DND-41 (cell line): Measurements from ENCODE around the gene PHACTR1.

ENCODE experiments used
- ATAC-seq: fragments of 200-7000 bp; cut with Tn5 transposase; 3 replicates; pipeline ENCODE4 v1.9.1; 2021; ENCODE audit warnings: low read depth; ENCODE audit not compliant: insufficient read depth
- DNase-seq: peaks from one replicate; pipeline ENCODE4 v3.0.0-alpha.2; 2020
- H2AFZ ChIP-seq: 2 replicates; pipeline ENCODE4 v1.6.0; 2012; ENCODE audit warnings: low read depth, low read length
- H3K27ac ChIP-seq: 2 replicates; pipeline ENCODE4 v1.5.1; 2012; ENCODE audit warnings: low read length, inconsistent platforms
- H3K27me3 ChIP-seq: fragments of 200-600 bp; sonication (generic); 2 replicates; pipeline ENCODE4 v1.6.0; 2012; ENCODE audit warnings: low read length, mild to moderate bottlenecking, inconsistent platforms; ENCODE audit not compliant: insufficient read depth, poor library complexity
- H3K36me3 ChIP-seq: 2 replicates; pipeline ENCODE4 v1.5.1; 2012; ENCODE audit warnings: low read length, inconsistent platforms; ENCODE audit not compliant: insufficient read depth
- H3K4me1 ChIP-seq: 2 replicates; pipeline ENCODE4 v1.5.1; 2012; ENCODE audit warnings: mild to moderate bottlenecking, low read length; ENCODE audit not compliant: insufficient read depth
- H3K4me2 ChIP-seq: 2 replicates; pipeline ENCODE4 v1.6.0; 2012; ENCODE audit warnings: mild to moderate bottlenecking, moderate library complexity, low read length, inconsistent platforms; ENCODE audit not compliant: insufficient read depth
- H3K4me3 ChIP-seq, 2 experiments: fragments of 200-600 bp in 1 of 2; shearing (Covaris generic) in 1 of 2; 2 replicates each; pipeline ENCODE4 v1.5.1; 2012 to 2016; ENCODE audit warnings: inconsistent platforms in 2 of 2, low read length in 2 of 2, mild to moderate bottlenecking in 2 of 2, low read depth in 1 of 2, moderate library complexity in 1 of 2
- H3K79me2 ChIP-seq: 2 replicates; pipeline ENCODE4 v1.6.0; 2012; ENCODE audit warnings: low read length, inconsistent platforms; ENCODE audit not compliant: insufficient read depth
- H3K9ac ChIP-seq: 2 replicates; pipeline ENCODE4 v1.6.0; 2012; ENCODE audit warnings: low read depth, mild to moderate bottlenecking, inconsistent platforms, low read length, moderate library complexity
- H3K9me3 ChIP-seq: 2 replicates; pipeline ENCODE4 v1.5.1; 2012; ENCODE audit warnings: low read length, moderate library complexity, mild to moderate bottlenecking, inconsistent platforms; ENCODE audit not compliant: insufficient read depth, severe bottlenecking
- H4K20me1 ChIP-seq: 2 replicates; pipeline ENCODE4 v1.6.0; 2012; ENCODE audit warnings: low read length; ENCODE audit not compliant: insufficient read depth
- CTCF ChIP-seq: IDR thresholded peaks from 2 replicates; pipeline ENCODE4 v1.5.1; 2012; ENCODE audit warnings: borderline replicate concordance, low read length, moderate library complexity, mild to moderate bottlenecking; ENCODE audit not compliant: poor library complexity, severe bottlenecking; ENCODE audit errors: extremely low read depth
- EZH2 ChIP-seq: IDR thresholded peaks from 3 replicates; pipeline ENCODE4 v1.6.1; 2012; ENCODE audit warnings: borderline replicate concordance, low read depth, mild to moderate bottlenecking, moderate library complexity, low read length, inconsistent platforms; ENCODE audit not compliant: severe bottlenecking

The PHACTR1 gene

GRCh38 chr6:13263669-13264068, 547.1 kb downstream of the PHACTR1 start:
- Histone ChIP-seq H2AFZ (no peak overlapping the region), H3K9me3 (no peaks in the 10 kb centered on the region), H3K36me3 (no peaks in the 10 kb centered on the region), H4K20me1 (peaks cover 2% of the 10 kb centered on the region; the same call in 1 of the 2 replicates), H3K27me3 (no peaks in the 10 kb centered on the region), H3K4me3 (no peak overlapping the region), H3K4me1 (no peaks in the 10 kb centered on the region), H3K79me2 (no peaks in the 10 kb centered on the region), H3K27ac (no peak overlapping the region), H3K4me2 (no peak overlapping the region), H3K9ac (no peak overlapping the region)
- TF ChIP-seq CTCF (no peak), EZH2 (no peak)
- DNase-seq (no peak), ATAC-seq (no peak)

- no peaks in the 10 kb centered on the region for H3K4me1 ChIP-seq
- no peak overlapping the region for H3K4me3 ChIP-seq
- no peak overlapping the region for H3K9ac ChIP-seq
- H3K36me3 ChIP-seq: no peaks in the 10 kb centered on the region
- H3K4me2 ChIP-seq: no peak overlapping the region
- DNase-seq: no peak
- no peaks in the 10 kb centered on the region for H3K79me2 ChIP-seq
- no peaks in the 10 kb centered on the region for H3K27me3 ChIP-seq
- ATAC-seq: no peak
- H4K20me1 ChIP-seq: no peaks in the 10 kb centered on the region
- H2AFZ ChIP-seq: no peak overlapping the region
- no peaks in the 10 kb centered on the region for H3K9me3 ChIP-seq
- TF ChIP-seq CTCF (no peak), EZH2 (no peak)
- no peak overlapping the region for H3K27ac ChIP-seq
Measured at GRCh38 chr6:13267142-13267651, 550.6 kb downstream of the PHACTR1 start.

GRCh38 chr6:13268913-13269518, 552.4 kb downstream of the PHACTR1 start:
- Histone ChIP-seq H3K36me3 (no peaks in the 10 kb centered on the region), H3K4me3 (no peak overlapping the region), H3K4me1 (no peaks in the 10 kb centered on the region), H4K20me1 (no peaks in the 10 kb centered on the region), H3K27ac (no peak overlapping the region), H3K9me3 (no peaks in the 10 kb centered on the region), H3K27me3 (no peaks in the 10 kb centered on the region), H3K79me2 (no peaks in the 10 kb centered on the region), H3K9ac (no peak overlapping the region), H2AFZ (no peak overlapping the region), H3K4me2 (no peak overlapping the region)
- no peak for DNase-seq
- TF ChIP-seq EZH2 (no peak), CTCF (no peak)
- ATAC-seq: no peak
